OCI-LY3 (cell line): ENCODE measurements around the gene MNX1.

Experiments used
- EZH2phosphoT487 ChIP-seq: fragments of 200-600 bp; shearing (Covaris generic); IDR thresholded peaks from 2 replicates; pipeline ENCODE4 v1.6.1; 2018; ENCODE audit warnings: antibody characterized with exemption, mixed run types, low read depth
- TF ChIP-seq, protein P1 (sequence below): fragments of 200-600, 300-600 bp; sonication (generic); IDR thresholded peaks from 2 replicates; pipeline ENCODE4 v1.5.1; 2014; ENCODE audit warnings: antibody characterized with exemption, low read length, low read depth

DNA sequence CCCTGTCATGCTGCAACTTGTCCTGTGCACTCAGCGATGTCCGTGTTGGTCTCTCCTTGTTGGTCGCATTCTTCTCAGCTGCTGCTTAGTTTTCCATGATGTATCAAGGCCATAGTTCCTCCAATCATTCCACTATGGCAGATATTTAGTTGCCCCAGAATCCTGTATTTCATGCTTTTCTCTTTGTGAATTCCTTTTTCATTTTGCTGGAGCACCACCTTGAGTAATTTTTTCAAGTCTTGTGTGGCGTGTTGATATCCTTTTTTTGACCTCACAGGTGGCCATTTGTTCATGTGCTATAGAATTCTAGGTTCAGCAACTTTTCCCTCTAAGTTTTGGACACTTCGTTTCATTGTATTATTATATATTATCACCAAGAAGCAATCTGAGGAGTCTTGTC, 42.7 kb upstream of the MNX1 start:
- TF ChIP-seq, protein P1, sequence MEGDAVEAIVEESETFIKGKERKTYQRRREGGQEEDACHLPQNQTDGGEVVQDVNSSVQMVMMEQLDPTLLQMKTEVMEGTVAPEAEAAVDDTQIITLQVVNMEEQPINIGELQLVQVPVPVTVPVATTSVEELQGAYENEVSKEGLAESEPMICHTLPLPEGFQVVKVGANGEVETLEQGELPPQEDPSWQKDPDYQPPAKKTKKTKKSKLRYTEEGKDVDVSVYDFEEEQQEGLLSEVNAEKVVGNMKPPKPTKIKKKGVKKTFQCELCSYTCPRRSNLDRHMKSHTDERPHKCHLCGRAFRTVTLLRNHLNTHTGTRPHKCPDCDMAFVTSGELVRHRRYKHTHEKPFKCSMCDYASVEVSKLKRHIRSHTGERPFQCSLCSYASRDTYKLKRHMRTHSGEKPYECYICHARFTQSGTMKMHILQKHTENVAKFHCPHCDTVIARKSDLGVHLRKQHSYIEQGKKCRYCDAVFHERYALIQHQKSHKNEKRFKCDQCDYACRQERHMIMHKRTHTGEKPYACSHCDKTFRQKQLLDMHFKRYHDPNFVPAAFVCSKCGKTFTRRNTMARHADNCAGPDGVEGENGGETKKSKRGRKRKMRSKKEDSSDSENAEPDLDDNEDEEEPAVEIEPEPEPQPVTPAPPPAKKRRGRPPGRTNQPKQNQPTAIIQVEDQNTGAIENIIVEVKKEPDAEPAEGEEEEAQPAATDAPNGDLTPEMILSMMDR: no peak
- TF ChIP-seq EZH2phosphoT487: no peak
